Vagina (tissue), 2 donors: ENCODE results near the gene TOR1AIP2.

Experiments
- CTCF ChIP-seq, 3 experiments: fragments of 450-650 bp in 2 of 3; fragments of 200-600 bp in 1 of 3; sonication (generic) in 1 of 3; IDR thresholded peaks; one replicate each; pipeline ENCODE4 v1.5.1; 2017 to 2019; ENCODE audit warnings: antibody characterized with exemption in 3 of 3, mild to moderate bottlenecking in 2 of 3, moderate library complexity in 2 of 3
- POLR2A ChIP-seq, 2 donors: fragments of 450-650 bp; IDR thresholded peaks; one replicate each; pipeline ENCODE4 v1.6.1; 2017; ENCODE audit warnings: antibody characterized with exemption in 2 of 2, mild to moderate bottlenecking in 2 of 2, moderate library complexity in 2 of 2
- POLR2AphosphoS5 ChIP-seq, 2 donors: sonication (generic); formaldehyde crosslinking; IDR thresholded peaks; one replicate each; pipeline ENCODE4 v1.9.0; 2017; ENCODE audit warnings: antibody characterized with exemption in 2 of 2, mild to moderate bottlenecking in 2 of 2, low read depth in 1 of 2; ENCODE audit not compliant: insufficient read depth in 1 of 2

- TF ChIP-seq CTCF (IDR thresholded peaks at IDR 0.05) (no peak), POLR2A (IDR thresholded peaks at IDR 0.05) (no peak), POLR2AphosphoS5 (IDR thresholded peaks at IDR 0.05; ENCODE audit: insufficient read depth in 1 of 2, low read depth in 1 of 2) (no peak)
These were observed 49.0 kb downstream of the TOR1AIP2 start for GRCh38 chr1:179828554-179829110.
